GM23338 (cell line): Measurements from ENCODE around the gene PCSK2. TPM values are rescaled to one million over a fixed set of nuclear protein-coding genes. Genes with fewer than 3 reads are reported as not detected.

Experiments used
- ATAC-seq: fragments of 200-7000 bp; cut with Tn5 transposase; 3 replicates; pipeline ENCODE4 v1.9.1; 2020
- DNase-seq: peaks from one replicate; pipeline ENCODE4 v3.0.0-alpha.2; 2015; ENCODE audit warnings: low spot score
- H2AFZ ChIP-seq: fragments of 200-600 bp; sonication (generic); 2 replicates; pipeline ENCODE4 v1.8.0; 2016; ENCODE audit warnings: antibody characterized with exemption, mild to moderate bottlenecking, moderate library complexity
- H3F3A ChIP-seq: fragments of 200-600 bp; sonication (generic); replicated peaks from 2 replicates; pipeline ENCODE4 v1.8.0; 2017; ENCODE audit warnings: antibody characterized with exemption, mixed run types, low read depth
- H3K27ac ChIP-seq: fragments of 200-600 bp; sonication (generic); 2 replicates; pipeline ENCODE4 v1.6.1; 2016; ENCODE audit warnings: low read depth
- H3K27me3 ChIP-seq: fragments of 200-600 bp; sonication (generic); 2 replicates; pipeline ENCODE4 v1.8.0; 2016; ENCODE audit warnings: mild to moderate bottlenecking, mixed run types, moderate library complexity; ENCODE audit not compliant: insufficient read depth
- H3K36me3 ChIP-seq: fragments of 200-600 bp; sonication (generic); 2 replicates; pipeline ENCODE4 v1.8.0; 2016; ENCODE audit warnings: mild to moderate bottlenecking; ENCODE audit not compliant: insufficient read depth
- H3K4me1 ChIP-seq: fragments of 200-600 bp; sonication (generic); 2 replicates; pipeline ENCODE4 v1.8.0; 2016; ENCODE audit warnings: mild to moderate bottlenecking, moderate library complexity; ENCODE audit not compliant: insufficient read depth
- H3K4me2 ChIP-seq: fragments of 200-600 bp; sonication (generic); 2 replicates; pipeline ENCODE4 v1.7.1; 2017; ENCODE audit warnings: mixed run types
- H3K4me3 ChIP-seq: fragments of 200-600 bp; sonication (generic); 2 replicates; pipeline ENCODE4 v1.6.1; 2016; ENCODE audit warnings: mixed run types
- H3K79me2 ChIP-seq: fragments of 200-600 bp; sonication (generic); replicated peaks from 2 replicates; pipeline ENCODE4 v1.8.0; 2017; ENCODE audit warnings: mild to moderate bottlenecking; ENCODE audit not compliant: insufficient read depth
- H3K9me2 ChIP-seq: fragments of 200-600 bp; sonication (generic); 2 replicates; pipeline ENCODE4 v1.8.0; 2017; ENCODE audit not compliant: insufficient read depth
- H4K20me1 ChIP-seq: fragments of 200-600 bp; sonication (generic); replicated peaks from 2 replicates; pipeline ENCODE4 v1.8.0; 2017; ENCODE audit warnings: mild to moderate bottlenecking; ENCODE audit not compliant: insufficient read depth
- H3K27ac Mint-ChIP-seq: 2 replicates; pipeline ENCODE4 v1.8.0; 2020; ENCODE audit warnings: inconsistent platforms, mild to moderate bottlenecking, moderate library complexity, mixed read lengths
- H3K27me3 Mint-ChIP-seq: 3 replicates; pipeline ENCODE4 v1.8.0; 2022; ENCODE audit warnings: low read depth, mild to moderate bottlenecking, moderate library complexity, mixed read lengths, inconsistent platforms; ENCODE audit not compliant: insufficient read depth, poor library complexity
- H3K36me3 Mint-ChIP-seq: 3 replicates; pipeline ENCODE4 v1.8.0; 2021; ENCODE audit warnings: low read depth, mild to moderate bottlenecking, inconsistent platforms, moderate library complexity, mixed read lengths
- H3K4me1 Mint-ChIP-seq: 3 replicates; pipeline ENCODE4 v1.8.0; 2020; ENCODE audit warnings: mild to moderate bottlenecking, inconsistent platforms, mixed read lengths
- H3K4me3 Mint-ChIP-seq: 3 replicates; pipeline ENCODE4 v1.8.0; 2021; ENCODE audit warnings: moderate library complexity, mild to moderate bottlenecking, inconsistent platforms, mixed read lengths
- H3K9me3 Mint-ChIP-seq: 3 replicates; pipeline ENCODE4 v1.8.0; 2020; ENCODE audit warnings: moderate library complexity, mild to moderate bottlenecking, inconsistent platforms, mixed read lengths
- CREB1 ChIP-seq: fragments of 250-450 bp; sonication (Bioruptor Pico); IDR thresholded peaks from 2 replicates; pipeline ENCODE4 v1.5.0; 2020; ENCODE audit warnings: low read depth, mild to moderate bottlenecking, moderate library complexity
- EZH2 ChIP-seq: fragments of 200-600 bp; sonication (generic); IDR thresholded peaks from one replicate; pipeline ENCODE4 v1.8.0; 2017; ENCODE audit warnings: antibody characterized with exemption, mild to moderate bottlenecking, low read depth; ENCODE audit not compliant: unreplicated experiment
- EZH2phosphoT487 ChIP-seq: fragments of 200-600 bp; sonication (generic); IDR thresholded peaks from one replicate; pipeline ENCODE4 v1.8.1; 2018; ENCODE audit warnings: antibody characterized with exemption; ENCODE audit not compliant: unreplicated experiment
- JUNB ChIP-seq: IDR thresholded peaks from one replicate; pipeline ENCODE4 v1.6.1; 2016; ENCODE audit warnings: antibody characterized with exemption; ENCODE audit not compliant: unreplicated experiment
- NANOG ChIP-seq: IDR thresholded peaks from 2 replicates; pipeline ENCODE4 v1.6.1; 2016; ENCODE audit warnings: antibody characterized with exemption, borderline replicate concordance
- POLR2AphosphoS5 ChIP-seq: IDR thresholded peaks from 2 replicates; pipeline ENCODE4 v1.6.1; 2016; ENCODE audit warnings: antibody characterized with exemption, low read depth
- STAT1 ChIP-seq: IDR thresholded peaks from one replicate; pipeline ENCODE4 v1.6.1; 2016; ENCODE audit warnings: antibody characterized with exemption; ENCODE audit not compliant: unreplicated experiment
- ZNF114 ChIP-seq: fragments of 250-450 bp; sonication (Bioruptor Pico); IDR thresholded peaks from 2 replicates; pipeline ENCODE4 v1.5.0; 2020; ENCODE audit warnings: mild to moderate bottlenecking, moderate library complexity
- ZNF331 ChIP-seq: fragments of 250-450 bp; sonication (Bioruptor Pico); IDR thresholded peaks from 2 replicates; pipeline ENCODE4 v1.5.0; 2020; ENCODE audit warnings: low read depth, mild to moderate bottlenecking, moderate library complexity
- polyA plus RNA-seq: library from polyadenylated mRNA; unstranded; fragments of >200 nt; fragmentation: Nextera tagmentation; extraction: Ambion mirVana; gene quantifications from 2 replicates; pipeline ENCODE4 v1.2.1, GENCODE V29; 2016
- total RNA-seq: library from RNA; depleted of rRNA; stranded (reverse); fragments of >200 nt; shearing (Covaris generic); gene quantifications from 2 replicates; pipeline ENCODE4 v1.2.3, GENCODE V29; 2014
- TF ChIP-seq, protein P1 (sequence below): IDR thresholded peaks from one replicate; pipeline ENCODE4 v1.6.1; 2018; ENCODE audit warnings: antibody characterized with exemption; ENCODE audit not compliant: unreplicated experiment
- TF ChIP-seq, protein P2 (sequence below), 2 experiments: fragments of 200-600 bp in 1 of 2; sonication (generic) in 1 of 2; conservative IDR thresholded peaks; 2 replicates each; pipeline versions ENCODE4 v1.5.1 to v1.6.1; 2016 to 2017; ENCODE audit warnings: antibody characterized with exemption in 2 of 2, low read depth in 2 of 2, mild to moderate bottlenecking in 2 of 2, moderate library complexity in 1 of 2
- TF ChIP-seq, protein P3 (sequence below): IDR thresholded peaks from 2 replicates; pipeline ENCODE4 v1.6.1; 2016; ENCODE audit warnings: antibody characterized with exemption
- TF ChIP-seq, protein P4 (sequence below): fragments of 250-450 bp; sonication (Bioruptor Pico); IDR thresholded peaks from 2 replicates; pipeline ENCODE4 v1.5.0; 2020; ENCODE audit warnings: mild to moderate bottlenecking, moderate library complexity

The PCSK2 gene
- total and polyA plus RNA-seq, 2 experiments from 2014 or later = 0.37 to 1.1 TPM

DNA sequence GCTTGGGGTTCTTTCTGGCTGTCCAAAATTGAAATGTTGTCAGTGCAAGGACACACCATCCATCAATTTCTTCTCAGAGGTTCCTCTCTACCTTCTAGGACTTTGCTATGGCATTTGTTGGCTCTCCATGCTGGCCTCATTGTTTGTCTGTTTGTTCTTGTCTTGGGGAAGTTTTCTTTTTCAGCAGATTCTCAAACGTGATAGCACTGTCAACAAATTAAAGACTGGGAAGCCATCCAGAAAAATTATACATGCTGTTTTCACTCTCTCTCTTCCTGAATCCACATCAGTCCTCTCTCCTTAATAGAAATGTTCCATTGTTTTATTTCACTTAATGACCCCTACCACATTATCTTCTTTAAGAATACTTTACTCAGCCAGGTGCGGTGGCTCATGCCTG is 130.4 kb downstream of the PCSK2 start:
- H3K4me2 ChIP-seq = no peak overlapping the region
- no peaks in the 10 kb centered on the region for H3K9me3 Mint-ChIP-seq
- no peak overlapping the region for H3K27ac ChIP-seq
- no peaks in the 10 kb centered on the region for H3K36me3 Mint-ChIP-seq
- no peaks in the 10 kb centered on the region for H3K36me3 ChIP-seq
- H3K79me2 ChIP-seq = no peaks in the 10 kb centered on the region
- DNase-seq = no peak
- no peaks in the 10 kb centered on the region for H3F3A ChIP-seq
- TF ChIP-seq EZH2 = no peak
- no peak for TF ChIP-seq STAT1
- no peak for TF ChIP-seq ZNF331 (CRISPR knock-in tag)
- no peak for TF ChIP-seq NANOG
- TF ChIP-seq POLR2AphosphoS5 = no peak
- TF ChIP-seq, protein P1, sequence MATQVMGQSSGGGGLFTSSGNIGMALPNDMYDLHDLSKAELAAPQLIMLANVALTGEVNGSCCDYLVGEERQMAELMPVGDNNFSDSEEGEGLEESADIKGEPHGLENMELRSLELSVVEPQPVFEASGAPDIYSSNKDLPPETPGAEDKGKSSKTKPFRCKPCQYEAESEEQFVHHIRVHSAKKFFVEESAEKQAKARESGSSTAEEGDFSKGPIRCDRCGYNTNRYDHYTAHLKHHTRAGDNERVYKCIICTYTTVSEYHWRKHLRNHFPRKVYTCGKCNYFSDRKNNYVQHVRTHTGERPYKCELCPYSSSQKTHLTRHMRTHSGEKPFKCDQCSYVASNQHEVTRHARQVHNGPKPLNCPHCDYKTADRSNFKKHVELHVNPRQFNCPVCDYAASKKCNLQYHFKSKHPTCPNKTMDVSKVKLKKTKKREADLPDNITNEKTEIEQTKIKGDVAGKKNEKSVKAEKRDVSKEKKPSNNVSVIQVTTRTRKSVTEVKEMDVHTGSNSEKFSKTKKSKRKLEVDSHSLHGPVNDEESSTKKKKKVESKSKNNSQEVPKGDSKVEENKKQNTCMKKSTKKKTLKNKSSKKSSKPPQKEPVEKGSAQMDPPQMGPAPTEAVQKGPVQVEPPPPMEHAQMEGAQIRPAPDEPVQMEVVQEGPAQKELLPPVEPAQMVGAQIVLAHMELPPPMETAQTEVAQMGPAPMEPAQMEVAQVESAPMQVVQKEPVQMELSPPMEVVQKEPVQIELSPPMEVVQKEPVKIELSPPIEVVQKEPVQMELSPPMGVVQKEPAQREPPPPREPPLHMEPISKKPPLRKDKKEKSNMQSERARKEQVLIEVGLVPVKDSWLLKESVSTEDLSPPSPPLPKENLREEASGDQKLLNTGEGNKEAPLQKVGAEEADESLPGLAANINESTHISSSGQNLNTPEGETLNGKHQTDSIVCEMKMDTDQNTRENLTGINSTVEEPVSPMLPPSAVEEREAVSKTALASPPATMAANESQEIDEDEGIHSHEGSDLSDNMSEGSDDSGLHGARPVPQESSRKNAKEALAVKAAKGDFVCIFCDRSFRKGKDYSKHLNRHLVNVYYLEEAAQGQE = no peak
- no peak for TF ChIP-seq JUNB
- TF ChIP-seq CREB1 = no peak
- TF ChIP-seq, protein P2, sequence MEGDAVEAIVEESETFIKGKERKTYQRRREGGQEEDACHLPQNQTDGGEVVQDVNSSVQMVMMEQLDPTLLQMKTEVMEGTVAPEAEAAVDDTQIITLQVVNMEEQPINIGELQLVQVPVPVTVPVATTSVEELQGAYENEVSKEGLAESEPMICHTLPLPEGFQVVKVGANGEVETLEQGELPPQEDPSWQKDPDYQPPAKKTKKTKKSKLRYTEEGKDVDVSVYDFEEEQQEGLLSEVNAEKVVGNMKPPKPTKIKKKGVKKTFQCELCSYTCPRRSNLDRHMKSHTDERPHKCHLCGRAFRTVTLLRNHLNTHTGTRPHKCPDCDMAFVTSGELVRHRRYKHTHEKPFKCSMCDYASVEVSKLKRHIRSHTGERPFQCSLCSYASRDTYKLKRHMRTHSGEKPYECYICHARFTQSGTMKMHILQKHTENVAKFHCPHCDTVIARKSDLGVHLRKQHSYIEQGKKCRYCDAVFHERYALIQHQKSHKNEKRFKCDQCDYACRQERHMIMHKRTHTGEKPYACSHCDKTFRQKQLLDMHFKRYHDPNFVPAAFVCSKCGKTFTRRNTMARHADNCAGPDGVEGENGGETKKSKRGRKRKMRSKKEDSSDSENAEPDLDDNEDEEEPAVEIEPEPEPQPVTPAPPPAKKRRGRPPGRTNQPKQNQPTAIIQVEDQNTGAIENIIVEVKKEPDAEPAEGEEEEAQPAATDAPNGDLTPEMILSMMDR (conservative IDR thresholded peaks at IDR 0.05; ENCODE audit: low read depth in 2 of 2) = no peak
- no peak for TF ChIP-seq ZNF114 (CRISPR knock-in tag)
- no peak for TF ChIP-seq EZH2phosphoT487
- TF ChIP-seq, protein P3, sequence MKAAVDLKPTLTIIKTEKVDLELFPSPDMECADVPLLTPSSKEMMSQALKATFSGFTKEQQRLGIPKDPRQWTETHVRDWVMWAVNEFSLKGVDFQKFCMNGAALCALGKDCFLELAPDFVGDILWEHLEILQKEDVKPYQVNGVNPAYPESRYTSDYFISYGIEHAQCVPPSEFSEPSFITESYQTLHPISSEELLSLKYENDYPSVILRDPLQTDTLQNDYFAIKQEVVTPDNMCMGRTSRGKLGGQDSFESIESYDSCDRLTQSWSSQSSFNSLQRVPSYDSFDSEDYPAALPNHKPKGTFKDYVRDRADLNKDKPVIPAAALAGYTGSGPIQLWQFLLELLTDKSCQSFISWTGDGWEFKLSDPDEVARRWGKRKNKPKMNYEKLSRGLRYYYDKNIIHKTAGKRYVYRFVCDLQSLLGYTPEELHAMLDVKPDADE = no peak
- TF ChIP-seq, protein P4, sequence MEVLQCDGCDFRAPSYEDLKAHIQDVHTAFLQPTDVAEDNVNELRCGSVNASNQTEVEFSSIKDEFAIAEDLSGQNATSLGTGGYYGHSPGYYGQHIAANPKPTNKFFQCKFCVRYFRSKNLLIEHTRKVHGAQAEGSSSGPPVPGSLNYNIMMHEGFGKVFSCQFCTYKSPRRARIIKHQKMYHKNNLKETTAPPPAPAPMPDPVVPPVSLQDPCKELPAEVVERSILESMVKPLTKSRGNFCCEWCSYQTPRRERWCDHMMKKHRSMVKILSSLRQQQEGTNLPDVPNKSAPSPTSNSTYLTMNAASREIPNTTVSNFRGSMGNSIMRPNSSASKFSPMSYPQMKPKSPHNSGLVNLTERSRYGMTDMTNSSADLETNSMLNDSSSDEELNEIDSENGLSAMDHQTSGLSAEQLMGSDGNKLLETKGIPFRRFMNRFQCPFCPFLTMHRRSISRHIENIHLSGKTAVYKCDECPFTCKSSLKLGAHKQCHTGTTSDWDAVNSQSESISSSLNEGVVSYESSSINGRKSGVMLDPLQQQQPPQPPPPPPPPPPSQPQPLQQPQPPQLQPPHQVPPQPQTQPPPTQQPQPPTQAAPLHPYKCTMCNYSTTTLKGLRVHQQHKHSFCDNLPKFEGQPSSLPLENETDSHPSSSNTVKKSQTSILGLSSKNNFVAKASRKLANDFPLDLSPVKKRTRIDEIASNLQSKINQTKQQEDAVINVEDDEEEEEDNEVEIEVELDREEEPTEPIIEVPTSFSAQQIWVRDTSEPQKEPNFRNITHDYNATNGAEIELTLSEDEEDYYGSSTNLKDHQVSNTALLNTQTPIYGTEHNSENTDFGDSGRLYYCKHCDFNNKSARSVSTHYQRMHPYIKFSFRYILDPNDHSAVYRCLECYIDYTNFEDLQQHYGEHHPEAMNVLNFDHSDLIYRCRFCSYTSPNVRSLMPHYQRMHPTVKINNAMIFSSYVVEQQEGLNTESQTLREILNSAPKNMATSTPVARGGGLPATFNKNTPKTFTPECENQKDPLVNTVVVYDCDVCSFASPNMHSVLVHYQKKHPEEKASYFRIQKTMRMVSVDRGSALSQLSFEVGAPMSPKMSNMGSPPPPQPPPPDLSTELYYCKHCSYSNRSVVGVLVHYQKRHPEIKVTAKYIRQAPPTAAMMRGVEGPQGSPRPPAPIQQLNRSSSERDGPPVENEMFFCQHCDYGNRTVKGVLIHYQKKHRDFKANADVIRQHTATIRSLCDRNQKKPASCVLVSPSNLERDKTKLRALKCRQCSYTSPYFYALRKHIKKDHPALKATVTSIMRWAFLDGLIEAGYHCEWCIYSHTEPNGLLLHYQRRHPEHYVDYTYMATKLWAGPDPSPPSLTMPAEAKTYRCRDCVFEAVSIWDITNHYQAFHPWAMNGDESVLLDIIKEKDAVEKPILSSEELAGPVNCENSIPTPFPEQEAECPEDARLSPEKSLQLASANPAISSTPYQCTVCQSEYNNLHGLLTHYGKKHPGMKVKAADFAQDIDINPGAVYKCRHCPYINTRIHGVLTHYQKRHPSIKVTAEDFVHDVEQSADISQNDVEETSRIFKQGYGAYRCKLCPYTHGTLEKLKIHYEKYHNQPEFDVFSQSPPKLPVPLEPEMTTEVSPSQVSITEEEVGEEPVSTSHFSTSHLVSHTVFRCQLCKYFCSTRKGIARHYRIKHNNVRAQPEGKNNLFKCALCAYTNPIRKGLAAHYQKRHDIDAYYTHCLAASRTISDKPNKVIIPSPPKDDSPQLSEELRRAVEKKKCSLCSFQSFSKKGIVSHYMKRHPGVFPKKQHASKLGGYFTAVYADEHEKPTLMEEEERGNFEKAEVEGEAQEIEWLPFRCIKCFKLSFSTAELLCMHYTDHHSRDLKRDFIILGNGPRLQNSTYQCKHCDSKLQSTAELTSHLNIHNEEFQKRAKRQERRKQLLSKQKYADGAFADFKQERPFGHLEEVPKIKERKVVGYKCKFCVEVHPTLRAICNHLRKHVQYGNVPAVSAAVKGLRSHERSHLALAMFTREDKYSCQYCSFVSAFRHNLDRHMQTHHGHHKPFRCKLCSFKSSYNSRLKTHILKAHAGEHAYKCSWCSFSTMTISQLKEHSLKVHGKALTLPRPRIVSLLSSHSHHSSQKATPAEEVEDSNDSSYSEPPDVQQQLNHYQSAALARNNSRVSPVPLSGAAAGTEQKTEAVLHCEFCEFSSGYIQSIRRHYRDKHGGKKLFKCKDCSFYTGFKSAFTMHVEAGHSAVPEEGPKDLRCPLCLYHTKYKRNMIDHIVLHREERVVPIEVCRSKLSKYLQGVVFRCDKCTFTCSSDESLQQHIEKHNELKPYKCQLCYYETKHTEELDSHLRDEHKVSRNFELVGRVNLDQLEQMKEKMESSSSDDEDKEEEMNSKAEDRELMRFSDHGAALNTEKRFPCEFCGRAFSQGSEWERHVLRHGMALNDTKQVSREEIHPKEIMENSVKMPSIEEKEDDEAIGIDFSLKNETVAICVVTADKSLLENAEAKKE (CRISPR knock-in tag) = no peak
- H3K9me2 ChIP-seq = no peaks in the 10 kb centered on the region
- H3K27me3 ChIP-seq = no peaks in the 10 kb centered on the region
- peaks cover 2% of the 10 kb centered on the region for H3K27me3 Mint-ChIP-seq
- no peaks in the 10 kb centered on the region for H3K4me1 Mint-ChIP-seq
- H3K4me3 ChIP-seq = no peak overlapping the region
- no peak overlapping the region for H2AFZ ChIP-seq
- ATAC-seq = no peak
- no peak overlapping the region for H3K27ac Mint-ChIP-seq
- no peaks in the 10 kb centered on the region for H3K4me1 ChIP-seq
- no peak overlapping the region for H3K4me3 Mint-ChIP-seq
- H4K20me1 ChIP-seq = no peaks in the 10 kb centered on the region
